HFF-Myc (cell line): Measurements from ENCODE around the gene CHKB.

Source experiments
- DNase-seq: peaks from one replicate; pipeline ENCODE4 v3.0.0-alpha.2; 2011; ENCODE audit warnings: low read depth; ENCODE audit errors: extremely low read depth
- H3K4me3 ChIP-seq: replicated peaks from 2 replicates; pipeline ENCODE4 v1.5.1; 2011; ENCODE audit warnings: low read depth, mild to moderate bottlenecking, control low read depth, low read length
- TF ChIP-seq, protein P1 (sequence below): IDR thresholded peaks from 2 replicates; pipeline ENCODE4 v1.5.1; 2012; ENCODE audit warnings: mild to moderate bottlenecking, low read depth, low read length, control low read depth; ENCODE audit errors: missing control alignments

The CHKB gene

DNA sequence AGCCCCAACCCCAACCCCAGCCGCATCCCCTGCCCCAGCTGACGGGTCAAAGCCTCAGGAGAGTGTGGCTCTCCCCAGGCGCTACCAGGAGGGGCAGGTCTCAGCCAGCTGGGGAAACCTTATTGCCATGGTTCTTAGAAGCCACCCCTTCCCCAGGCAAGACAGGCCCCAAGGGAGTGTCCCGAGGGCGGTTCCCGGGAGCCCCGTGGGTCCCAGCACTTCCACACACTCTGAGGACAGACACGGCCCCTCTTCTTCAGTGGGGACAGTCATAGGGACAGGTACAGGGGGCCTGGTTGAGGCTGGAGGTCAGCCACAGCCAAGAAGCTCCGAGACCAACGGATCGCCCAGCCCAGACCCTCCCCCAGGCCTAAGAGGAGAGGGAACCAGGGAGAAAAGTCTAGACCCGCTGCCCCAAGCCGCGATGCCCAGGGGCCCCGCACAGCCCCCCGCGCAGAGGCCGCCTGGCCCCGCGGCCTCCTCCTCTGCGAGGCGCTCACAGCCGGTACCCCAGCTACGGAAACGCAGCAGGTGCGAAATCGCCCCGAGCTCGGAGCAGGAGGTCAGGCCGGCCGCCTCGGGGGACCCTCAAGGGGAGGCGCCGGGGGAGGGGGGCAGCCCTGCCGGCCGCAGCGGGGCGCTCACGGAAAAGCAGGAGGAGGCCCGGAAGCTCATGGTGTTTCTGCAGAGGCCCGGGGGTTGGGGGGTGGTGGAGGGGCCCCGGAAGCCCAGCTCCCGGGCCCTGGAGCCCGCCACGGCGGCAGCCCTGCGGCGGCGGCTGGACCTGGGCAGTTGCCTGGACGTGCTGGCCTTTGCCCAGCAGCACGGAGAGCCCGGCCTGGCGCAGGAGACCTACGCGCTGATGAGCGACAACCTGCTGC is 34.4 kb downstream of the CHKB start:
- H3K4me3 ChIP-seq = no peak overlapping the region
- DNase-seq = no peak
- TF ChIP-seq, protein P1, sequence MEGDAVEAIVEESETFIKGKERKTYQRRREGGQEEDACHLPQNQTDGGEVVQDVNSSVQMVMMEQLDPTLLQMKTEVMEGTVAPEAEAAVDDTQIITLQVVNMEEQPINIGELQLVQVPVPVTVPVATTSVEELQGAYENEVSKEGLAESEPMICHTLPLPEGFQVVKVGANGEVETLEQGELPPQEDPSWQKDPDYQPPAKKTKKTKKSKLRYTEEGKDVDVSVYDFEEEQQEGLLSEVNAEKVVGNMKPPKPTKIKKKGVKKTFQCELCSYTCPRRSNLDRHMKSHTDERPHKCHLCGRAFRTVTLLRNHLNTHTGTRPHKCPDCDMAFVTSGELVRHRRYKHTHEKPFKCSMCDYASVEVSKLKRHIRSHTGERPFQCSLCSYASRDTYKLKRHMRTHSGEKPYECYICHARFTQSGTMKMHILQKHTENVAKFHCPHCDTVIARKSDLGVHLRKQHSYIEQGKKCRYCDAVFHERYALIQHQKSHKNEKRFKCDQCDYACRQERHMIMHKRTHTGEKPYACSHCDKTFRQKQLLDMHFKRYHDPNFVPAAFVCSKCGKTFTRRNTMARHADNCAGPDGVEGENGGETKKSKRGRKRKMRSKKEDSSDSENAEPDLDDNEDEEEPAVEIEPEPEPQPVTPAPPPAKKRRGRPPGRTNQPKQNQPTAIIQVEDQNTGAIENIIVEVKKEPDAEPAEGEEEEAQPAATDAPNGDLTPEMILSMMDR = no peak

DNA sequence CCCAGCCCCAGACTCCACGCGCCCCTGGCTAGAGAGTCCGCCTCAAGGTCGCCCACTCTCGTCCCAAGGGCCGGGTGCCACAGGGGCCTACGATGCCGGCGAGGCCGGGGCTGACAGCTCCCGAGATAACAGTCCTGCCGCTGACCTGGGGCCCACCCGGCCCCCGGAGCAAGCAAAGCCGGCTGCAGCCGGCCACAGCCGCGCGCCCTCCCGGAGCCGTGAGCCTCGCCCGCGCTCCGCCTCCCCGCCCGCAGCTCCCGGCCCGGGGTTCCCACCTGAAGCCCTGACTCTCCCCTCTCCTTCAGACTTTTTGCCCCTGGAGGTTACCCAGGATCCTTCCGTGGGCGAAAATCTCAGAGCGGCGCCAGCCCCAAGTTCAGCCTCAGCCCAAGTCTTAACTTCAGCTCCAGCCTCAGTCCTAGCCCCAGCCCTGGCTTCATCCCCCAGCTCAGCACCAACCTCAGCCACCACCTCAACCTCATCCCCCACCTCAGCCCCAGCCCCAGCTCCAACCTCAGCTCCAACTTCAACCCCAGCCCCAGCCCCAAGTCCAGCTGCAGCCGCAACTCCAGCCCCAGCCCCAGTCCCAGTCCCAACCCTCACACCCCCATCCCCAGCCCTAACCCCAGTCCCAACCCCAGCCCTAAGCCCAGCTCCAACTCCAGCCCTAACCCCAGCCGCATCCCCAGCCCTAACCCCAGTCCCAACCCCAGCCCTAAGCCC is 35.2 kb downstream of the CHKB start:
- H3K4me3 ChIP-seq = no peak overlapping the region
- no peak for DNase-seq
- TF ChIP-seq, protein P1 = no peak

DNA sequence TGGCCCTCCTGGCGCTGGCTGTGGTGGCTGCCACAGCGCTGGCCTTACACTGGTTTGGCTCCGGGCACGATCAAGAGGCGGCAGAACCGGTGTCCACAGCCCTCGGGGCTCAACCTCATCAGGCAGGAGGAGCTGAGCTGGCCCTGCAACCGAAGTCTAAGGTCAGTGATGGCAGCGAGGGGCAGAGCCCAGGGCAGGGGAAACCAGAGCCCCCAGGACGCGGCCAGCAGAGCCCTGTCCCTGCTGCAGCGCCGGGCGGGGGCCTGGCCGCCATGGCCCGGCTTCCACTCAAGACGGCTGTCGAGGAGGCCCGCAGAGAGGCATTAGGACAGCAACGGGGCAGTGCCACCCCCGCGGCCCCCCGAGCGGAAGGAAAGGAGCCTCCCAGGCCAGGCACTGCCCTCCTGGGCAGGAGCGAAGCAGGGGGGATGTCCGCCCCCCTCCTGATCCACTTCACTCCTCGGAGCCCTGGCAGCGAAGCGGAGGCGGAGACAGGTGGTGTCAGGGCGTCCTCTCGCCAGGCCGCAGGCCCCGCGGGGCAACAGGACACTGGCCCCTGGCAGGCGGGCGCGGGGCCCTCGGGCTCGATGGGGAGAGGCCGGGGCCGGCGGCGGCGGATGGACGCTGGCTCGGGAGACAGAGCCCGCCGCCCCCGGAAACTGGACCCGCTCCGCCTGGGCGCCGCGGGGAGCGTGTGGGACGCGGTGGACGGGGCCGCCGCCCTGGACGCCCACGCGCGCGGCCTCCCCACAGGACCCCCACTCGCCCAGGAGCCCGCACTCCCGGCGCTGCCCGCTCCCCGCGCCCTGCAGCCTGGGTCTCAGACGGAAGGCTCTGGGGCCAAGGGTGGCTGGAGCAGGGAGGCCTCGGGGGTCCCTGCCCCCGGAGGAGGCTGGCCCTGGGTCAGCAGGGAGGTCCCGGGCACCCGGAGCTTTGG is 36.1 kb downstream of the CHKB start:
- no peak overlapping the region for H3K4me3 ChIP-seq
- DNase-seq = no peak

DNA sequence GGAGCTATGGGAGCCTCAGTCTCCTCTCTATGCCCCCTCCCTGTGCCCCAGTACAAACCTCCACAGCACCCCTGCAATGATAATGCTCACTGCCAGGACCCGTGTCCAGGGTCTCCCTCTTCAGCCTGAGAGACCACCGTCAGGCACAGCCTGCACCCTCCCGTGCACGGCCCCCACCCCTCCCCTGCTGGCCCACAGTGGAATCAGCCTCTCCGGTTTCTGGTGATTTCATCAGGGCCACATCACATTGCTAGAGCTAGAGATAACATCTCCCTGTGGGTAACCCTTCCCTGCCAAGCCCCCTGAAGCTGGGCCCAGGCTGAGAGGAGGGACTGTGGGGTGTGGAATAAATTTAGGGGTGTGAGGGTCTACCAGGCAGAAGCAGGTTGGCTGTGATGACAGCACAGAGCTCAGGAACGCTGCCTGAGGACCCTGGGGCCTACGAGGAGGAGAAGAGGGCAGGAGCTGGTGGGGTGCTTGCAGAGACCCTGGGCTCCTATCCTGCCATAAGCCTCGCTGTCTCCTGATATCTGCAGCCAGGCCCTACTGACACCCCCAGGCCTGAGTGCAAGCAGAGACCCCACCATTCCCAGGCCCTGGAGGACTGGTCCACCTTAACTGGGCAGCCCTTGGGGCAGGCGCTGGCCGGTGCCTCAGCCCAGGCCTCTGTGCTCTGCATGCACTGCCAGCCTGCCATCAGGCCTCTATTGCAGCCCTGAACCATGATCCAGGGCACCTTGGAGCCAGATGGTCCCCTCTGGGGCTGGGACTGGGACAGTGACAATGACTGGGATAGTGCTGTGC is 36.9 kb downstream of the CHKB start, which contains the start of gene KLHDC7B:
KLHDC7B (plus strand) TSS at position 378 of the 804 bp plus-strand sequence; CDS start at position 723, 345 bp downstream.
- no peak for DNase-seq
- H3K4me3 ChIP-seq = no peak within 1 kb of the TSS
- TF ChIP-seq, protein P1 = no peak

More for the DNA sequence above, 36.1 kb downstream of the CHKB start:
- TF ChIP-seq, protein P1 = no peak

DNA sequence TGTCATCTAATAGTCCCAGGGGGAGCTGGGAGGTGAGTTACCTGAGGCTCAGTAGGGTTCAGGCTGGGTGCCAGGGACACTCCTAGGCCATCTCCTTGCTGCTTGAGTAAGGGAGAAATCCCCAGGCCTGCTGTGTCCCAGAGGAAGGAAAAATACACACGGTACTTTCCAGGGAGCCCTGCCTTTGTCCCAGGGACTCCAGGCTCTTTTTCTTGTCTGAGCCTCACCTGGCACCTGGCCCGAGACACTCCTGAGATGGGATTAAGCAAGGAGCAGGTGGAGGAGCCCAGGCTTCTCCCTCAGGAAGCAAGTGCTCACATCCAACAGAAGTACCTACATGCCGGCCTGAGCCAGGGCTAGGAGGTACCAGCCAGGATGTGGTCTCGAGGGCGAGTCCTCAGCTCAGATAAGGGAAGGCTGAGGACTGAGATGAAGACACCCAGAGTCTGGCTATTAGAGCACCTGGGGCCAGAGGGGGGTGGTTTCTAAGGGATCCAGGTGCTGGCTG is 37.8 kb downstream of the CHKB start:
- DNase-seq = no peak
- TF ChIP-seq, protein P1 = no peak
- no peak overlapping the region for H3K4me3 ChIP-seq
